ENCODE data around the gene CNTN1. TPM values are rescaled to one million over a fixed set of nuclear protein-coding genes. Genes with fewer than 3 reads are reported as not detected.

CNTN1 gene
- total and polyA plus RNA-seq, 10 donors = 0.50 to 12.3 (median 5.8) TPM

GRCh38 chr12:41106315-41106714, 414.1 kb downstream of the CNTN1 start:
- H3K27me3 ChIP-seq (replicated peaks in 1 of 7) = no peaks in the 10 kb centered on the region
- no peaks in the 10 kb centered on the region for H3K4me1 ChIP-seq
- H3K36me3 ChIP-seq = no peaks in the 10 kb centered on the region
- no peak overlapping the region for H3K27ac ChIP-seq
- WGBS, 5 donors = 76 to 88% (median 79%) methylated on average over 3 of the region's 3 CpGs
- no peaks in the 10 kb centered on the region for H3K9me3 ChIP-seq
- TF ChIP-seq POLR2A (IDR thresholded peaks at IDR 0.05) = no peak
- TF ChIP-seq, protein P1, sequence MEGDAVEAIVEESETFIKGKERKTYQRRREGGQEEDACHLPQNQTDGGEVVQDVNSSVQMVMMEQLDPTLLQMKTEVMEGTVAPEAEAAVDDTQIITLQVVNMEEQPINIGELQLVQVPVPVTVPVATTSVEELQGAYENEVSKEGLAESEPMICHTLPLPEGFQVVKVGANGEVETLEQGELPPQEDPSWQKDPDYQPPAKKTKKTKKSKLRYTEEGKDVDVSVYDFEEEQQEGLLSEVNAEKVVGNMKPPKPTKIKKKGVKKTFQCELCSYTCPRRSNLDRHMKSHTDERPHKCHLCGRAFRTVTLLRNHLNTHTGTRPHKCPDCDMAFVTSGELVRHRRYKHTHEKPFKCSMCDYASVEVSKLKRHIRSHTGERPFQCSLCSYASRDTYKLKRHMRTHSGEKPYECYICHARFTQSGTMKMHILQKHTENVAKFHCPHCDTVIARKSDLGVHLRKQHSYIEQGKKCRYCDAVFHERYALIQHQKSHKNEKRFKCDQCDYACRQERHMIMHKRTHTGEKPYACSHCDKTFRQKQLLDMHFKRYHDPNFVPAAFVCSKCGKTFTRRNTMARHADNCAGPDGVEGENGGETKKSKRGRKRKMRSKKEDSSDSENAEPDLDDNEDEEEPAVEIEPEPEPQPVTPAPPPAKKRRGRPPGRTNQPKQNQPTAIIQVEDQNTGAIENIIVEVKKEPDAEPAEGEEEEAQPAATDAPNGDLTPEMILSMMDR (IDR thresholded peaks at IDR 0.05 in 8 of 11, conservative IDR thresholded peaks at IDR 0.05 in 3 of 11) = no peak
- TF ChIP-seq POLR2AphosphoS5 (IDR thresholded peaks at IDR 0.05) = no peak
- intact Hi-C loops (cut with DNase I; ENCODE audit: low total_unique reads) = no loop called here
- DNase-seq = no peak
- H3K4me3 ChIP-seq = no peak overlapping the region

DNA sequence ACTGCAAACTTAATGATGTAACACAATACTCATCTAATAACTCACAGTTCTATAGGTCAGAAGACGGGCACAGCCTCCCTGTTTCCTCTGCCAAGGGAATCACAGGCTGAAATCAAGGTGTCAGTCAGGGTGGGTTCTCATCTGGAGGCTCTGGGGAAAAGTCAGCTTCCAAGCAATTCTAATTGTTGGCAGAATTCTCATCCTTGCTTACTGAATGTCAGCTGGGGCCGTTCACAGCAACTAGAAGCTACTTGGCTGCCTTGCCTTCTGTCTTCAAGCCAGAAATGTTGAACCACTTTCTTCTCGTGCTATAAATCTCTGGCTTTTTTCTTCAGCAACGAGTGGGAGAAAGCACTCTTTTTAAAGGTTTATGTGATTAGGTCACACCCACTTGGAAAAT, 415.8 kb downstream of the CNTN1 start:
- 58 to 73% (median 60%) methylated on average over 4 of the region's 4 CpGs for WGBS, 5 donors

DNA sequence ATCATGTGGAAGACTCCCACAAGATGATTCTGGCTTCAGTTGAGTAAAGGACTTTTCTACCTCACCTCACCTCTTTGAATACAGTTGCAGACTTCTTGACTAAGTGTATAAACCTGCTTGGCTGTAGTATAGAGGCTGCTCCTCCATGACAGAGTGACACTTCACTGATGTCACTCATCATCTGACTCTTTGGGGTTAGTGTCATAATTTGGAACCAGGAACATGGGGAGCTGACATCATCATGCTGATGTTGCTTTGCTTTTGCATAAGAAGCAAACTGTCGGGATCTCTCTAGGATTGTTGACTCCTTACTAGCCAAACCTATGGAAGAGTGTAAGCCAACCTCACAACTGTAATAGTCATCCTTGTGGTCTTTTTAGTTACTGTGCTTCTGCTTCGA, 420.7 kb downstream of the CNTN1 start:
- no peak overlapping the region for H3K4me3 ChIP-seq
- H3K9me3 ChIP-seq = peaks cover 0 to 6% (median 0%) of the 10 kb centered on the region in 8 donors
- WGBS, 5 donors = 58 to 81% (median 77%) methylated on average over 2 of the region's 2 CpGs
- intact Hi-C loops (cut with DNase I; ENCODE audit: low total_unique reads) = no loop called here
- H3K4me1 ChIP-seq = no peaks in the 10 kb centered on the region
- no peaks in the 10 kb centered on the region for H3K27me3 ChIP-seq (replicated peaks in 1 of 7)
- H3K27ac ChIP-seq = no peak overlapping the region
- H3K36me3 ChIP-seq = no peaks in the 10 kb centered on the region
- no peak for TF ChIP-seq POLR2A (IDR thresholded peaks at IDR 0.05)
- TF ChIP-seq, protein P1 (IDR thresholded peaks at IDR 0.05 in 8 of 11, conservative IDR thresholded peaks at IDR 0.05 in 3 of 11) = no peak
- no peak for TF ChIP-seq POLR2AphosphoS5 (IDR thresholded peaks at IDR 0.05)
- no peak for DNase-seq

More for the DNA sequence above, 415.8 kb downstream of the CNTN1 start:
- intact Hi-C loops (cut with DNase I; ENCODE audit: low total_unique reads) = no loop called here
- Histone ChIP-seq H3K36me3 (no peaks in the 10 kb centered on the region), H3K27ac (no peak overlapping the region), H3K9me3 (no peaks in the 10 kb centered on the region), H3K27me3 (replicated peaks in 1 of 7) (no peaks in the 10 kb centered on the region), H3K4me3 (no peak overlapping the region), H3K4me1 (no peaks in the 10 kb centered on the region)
- TF ChIP-seq POLR2A (IDR thresholded peaks at IDR 0.05) = no peak
- TF ChIP-seq, protein P1 (IDR thresholded peaks at IDR 0.05 in 8 of 11, conservative IDR thresholded peaks at IDR 0.05 in 3 of 11) = no peak
- no peak for TF ChIP-seq POLR2AphosphoS5 (IDR thresholded peaks at IDR 0.05)
- no peak for DNase-seq

- TF ChIP-seq POLR2AphosphoS5 (IDR thresholded peaks at IDR 0.05) (no peak), POLR2A (IDR thresholded peaks at IDR 0.05) (no peak)
- TF ChIP-seq, protein P1 (IDR thresholded peaks at IDR 0.05 in 8 of 11, conservative IDR thresholded peaks at IDR 0.05 in 3 of 11) = no peak
- WGBS, 5 donors = 66 to 85% (median 73%) methylated on average over 2 of the region's 2 CpGs
- no peaks in the 10 kb centered on the region for H3K4me1 ChIP-seq
- no peaks in the 10 kb centered on the region for H3K27me3 ChIP-seq (replicated peaks in 1 of 7)
- H3K36me3 ChIP-seq = no peaks in the 10 kb centered on the region
- peaks cover 0 to 6% (median 0%) of the 10 kb centered on the region in 8 donors for H3K9me3 ChIP-seq
- no peak overlapping the region for H3K27ac ChIP-seq
- H3K4me3 ChIP-seq = no peak overlapping the region
- intact Hi-C loops (cut with DNase I; ENCODE audit: low total_unique reads) = no loop called here
- no peak for DNase-seq
These were observed 428.0 kb downstream of the CNTN1 start for GRCh38 chr12:41120211-41120610.
